ENCODE data around the gene MED31.

Gene MED31

GRCh38 chr17:6633263-6633662 is 18.1 kb downstream of the MED31 start:
- H3K36me3 ChIP-seq (replicated peaks; ENCODE audit: insufficient read depth, low read length) = 0 out of 2 replicates have a peak, but pooled peaks cover 3% of the 10 kb centered on the region

DNA sequence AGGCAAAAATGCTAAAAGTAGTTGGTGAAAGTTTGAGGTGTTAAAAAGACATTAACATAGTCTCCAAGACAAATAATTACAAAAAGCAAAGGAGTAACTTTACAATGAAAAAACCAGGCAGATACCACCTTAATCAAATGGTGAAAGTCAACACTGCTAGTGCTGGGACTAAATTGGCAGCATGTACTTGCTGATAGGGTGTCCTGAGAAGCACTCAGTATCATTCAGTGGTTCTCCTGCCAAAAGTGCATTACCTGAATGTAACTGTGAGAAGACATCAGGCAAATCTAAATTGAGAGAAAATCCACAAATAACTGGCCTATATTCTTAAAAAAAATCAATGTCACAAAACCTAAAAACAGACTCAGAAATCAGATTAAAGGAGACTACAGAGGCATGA is 18.9 kb downstream of the MED31 start:
- Histone ChIP-seq H3K27ac (ENCODE audit: low read length) (no peak overlapping the region), H3K4me1 (ENCODE audit: low read length) (no peaks in the 10 kb centered on the region), H3K4me3 (ENCODE audit: low read length) (no peak overlapping the region), H3K9me3 (replicated peaks; ENCODE audit: insufficient read depth, low read length) (no peaks in the 10 kb centered on the region), H3K4me2 (ENCODE audit: low read depth, low read length) (no peak overlapping the region), H3F3A (ENCODE audit: insufficient read depth, low read length) (no peaks in the 10 kb centered on the region), H3K27me3 (replicated peaks; ENCODE audit: insufficient read depth, low read length) (no peaks in the 10 kb centered on the region), H3K79me2 (ENCODE audit: low read length) (no peaks in the 10 kb centered on the region), H2AFZ (ENCODE audit: low read length) (no peak overlapping the region), H3K36me3 (replicated peaks; ENCODE audit: insufficient read depth, low read length) (0 out of 2 replicates have a peak, but pooled peaks cover 3% of the 10 kb centered on the region), H4K20me1 (ENCODE audit: insufficient read depth, low read length) (no peaks in the 10 kb centered on the region), H3K9ac (ENCODE audit: low read length) (no peak overlapping the region), H3K9me2 (replicated peaks; ENCODE audit: insufficient read depth, low read length) (no peaks in the 10 kb centered on the region)
- DNase-seq = no peak
- TF ChIP-seq EZH2 (optimal IDR thresholded peaks at IDR 0.05; ENCODE audit: low read depth, low read length) (no peak), CTCF (IDR thresholded peaks at IDR 0.05; ENCODE audit: low read length) (no peak), EZH2phosphoT487 (IDR thresholded peaks at IDR 0.05; ENCODE audit: low read length) (no peak)

More at GRCh38 chr17:6633263-6633662, 18.1 kb downstream of the MED31 start:
- Histone ChIP-seq H3K4me2 (ENCODE audit: low read depth, low read length) (no peak overlapping the region), H3K9me2 (replicated peaks; ENCODE audit: insufficient read depth, low read length) (no peaks in the 10 kb centered on the region), H3K27me3 (replicated peaks; ENCODE audit: insufficient read depth, low read length) (no peaks in the 10 kb centered on the region), H3F3A (ENCODE audit: insufficient read depth, low read length) (no peaks in the 10 kb centered on the region), H3K4me1 (ENCODE audit: low read length) (no peaks in the 10 kb centered on the region), H3K4me3 (ENCODE audit: low read length) (no peak overlapping the region), H3K9me3 (replicated peaks; ENCODE audit: insufficient read depth, low read length) (no peaks in the 10 kb centered on the region), H3K27ac (ENCODE audit: low read length) (no peak overlapping the region), H3K79me2 (ENCODE audit: low read length) (no peaks in the 10 kb centered on the region), H3K9ac (ENCODE audit: low read length) (no peak overlapping the region), H2AFZ (ENCODE audit: low read length) (no peak overlapping the region), H4K20me1 (ENCODE audit: insufficient read depth, low read length) (no peaks in the 10 kb centered on the region)
- TF ChIP-seq EZH2phosphoT487 (IDR thresholded peaks at IDR 0.05; ENCODE audit: low read length) = no peak
- no peak for TF ChIP-seq CTCF (IDR thresholded peaks at IDR 0.05; ENCODE audit: low read length)
- no peak for TF ChIP-seq EZH2 (optimal IDR thresholded peaks at IDR 0.05; ENCODE audit: low read depth, low read length)
- no peak for DNase-seq

DNA sequence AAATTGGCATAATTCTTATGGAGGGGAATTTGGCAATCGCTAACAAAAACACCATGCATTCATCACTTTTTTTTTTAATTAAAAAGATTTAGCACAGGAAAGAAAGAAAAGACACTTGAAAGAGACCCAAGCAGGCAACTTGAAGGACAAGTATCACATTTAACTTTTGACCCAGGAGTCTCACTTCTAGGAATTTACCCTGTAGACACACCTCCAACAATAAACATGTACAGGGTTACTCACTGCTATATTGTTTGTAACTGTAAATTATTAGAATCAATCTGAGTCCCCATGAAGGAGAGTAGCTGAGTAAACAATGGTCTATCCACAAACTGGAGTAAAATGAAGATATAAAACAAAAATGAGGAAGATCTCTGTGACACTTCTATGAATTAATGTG is 21.0 kb downstream of the MED31 start:
- H2AFZ ChIP-seq (ENCODE audit: low read length) = no peak overlapping the region
- H4K20me1 ChIP-seq (ENCODE audit: insufficient read depth, low read length) = no peaks in the 10 kb centered on the region
- no peak for TF ChIP-seq CTCF (IDR thresholded peaks at IDR 0.05; ENCODE audit: low read length)
- no peak for TF ChIP-seq EZH2phosphoT487 (IDR thresholded peaks at IDR 0.05; ENCODE audit: low read length)
- no peak for TF ChIP-seq EZH2 (optimal IDR thresholded peaks at IDR 0.05; ENCODE audit: low read depth, low read length)
- no peaks in the 10 kb centered on the region for H3K79me2 ChIP-seq (ENCODE audit: low read length)
- no peaks in the 10 kb centered on the region for H3K4me1 ChIP-seq (ENCODE audit: low read length)
- H3K9me3 ChIP-seq (replicated peaks; ENCODE audit: insufficient read depth, low read length) = no peaks in the 10 kb centered on the region
- H3K4me2 ChIP-seq (ENCODE audit: low read depth, low read length) = no peak overlapping the region
- H3K27me3 ChIP-seq (replicated peaks; ENCODE audit: insufficient read depth, low read length) = no peaks in the 10 kb centered on the region
- H3F3A ChIP-seq (ENCODE audit: insufficient read depth, low read length) = no peaks in the 10 kb centered on the region
- no peaks in the 10 kb centered on the region for H3K9me2 ChIP-seq (replicated peaks; ENCODE audit: insufficient read depth, low read length)
- H3K27ac ChIP-seq (ENCODE audit: low read length) = no peak overlapping the region
- H3K36me3 ChIP-seq (replicated peaks; ENCODE audit: insufficient read depth, low read length) = 0 out of 2 replicates have a peak, but pooled peaks cover 3% of the 10 kb centered on the region
- no peak overlapping the region for H3K4me3 ChIP-seq (ENCODE audit: low read length)
- H3K9ac ChIP-seq (ENCODE audit: low read length) = no peak overlapping the region
- no peak for DNase-seq

Data from MM.1S (cell line).